Choroid plexus epithelial cell (primary cell): Measurements from ENCODE around the gene AAGAB.

Experiments used
- DNase-seq: peaks from one replicate; pipeline ENCODE4 v3.0.0-alpha.2; 2010; ENCODE audit warnings: low read depth
- H3K4me3 ChIP-seq: 2 replicates; pipeline ENCODE4 v1.5.1; 2011; ENCODE audit warnings: low read depth, mild to moderate bottlenecking, control low read depth, low read length, moderate library complexity
- TF ChIP-seq, protein P1 (sequence below): conservative IDR thresholded peaks from 2 replicates; pipeline ENCODE4 v1.5.1; 2011; ENCODE audit warnings: low read depth, mild to moderate bottlenecking, control low read depth, inconsistent platforms, low read length, moderate library complexity

Gene AAGAB

DNA sequence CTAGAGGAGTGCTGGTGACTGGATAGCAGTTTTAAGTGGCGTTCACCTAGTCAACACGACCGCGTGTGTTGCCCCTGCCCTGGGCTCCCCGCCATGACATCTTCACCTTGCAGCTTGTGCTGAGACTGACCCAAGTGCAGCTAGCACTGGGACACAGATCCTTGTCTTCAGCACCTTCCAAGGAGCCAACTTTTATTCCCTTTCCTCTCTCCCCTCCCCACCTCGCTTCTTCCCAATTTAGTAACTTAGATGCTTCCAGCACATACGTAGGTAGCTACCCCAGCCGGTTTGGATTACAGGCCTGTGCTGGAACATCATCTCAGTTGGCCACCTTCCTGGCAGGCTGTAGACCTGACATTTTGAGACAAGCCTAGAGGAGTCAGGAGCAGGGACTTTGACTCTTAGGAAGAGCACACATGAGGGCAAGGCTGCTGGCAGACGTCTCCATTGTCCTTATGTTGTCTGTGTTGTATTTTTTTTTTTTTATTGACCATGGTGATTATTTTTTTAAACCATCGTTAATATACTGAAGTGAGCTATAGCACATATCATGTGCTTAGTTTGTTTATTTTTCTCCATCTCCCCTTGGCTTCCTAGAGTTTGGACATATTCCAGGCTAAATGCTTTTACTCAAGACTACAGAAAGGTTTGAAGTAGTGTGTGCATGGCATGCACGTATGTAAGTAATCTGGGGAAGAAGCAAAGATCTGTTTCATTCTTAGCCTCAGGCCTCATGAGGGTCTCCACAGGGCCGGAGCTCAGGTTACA is 61.1 kb downstream of the AAGAB start:
- H3K4me3 ChIP-seq, result no peak overlapping the region
- DNase-seq, result peak; percentile 74
- TF ChIP-seq, protein P1, sequence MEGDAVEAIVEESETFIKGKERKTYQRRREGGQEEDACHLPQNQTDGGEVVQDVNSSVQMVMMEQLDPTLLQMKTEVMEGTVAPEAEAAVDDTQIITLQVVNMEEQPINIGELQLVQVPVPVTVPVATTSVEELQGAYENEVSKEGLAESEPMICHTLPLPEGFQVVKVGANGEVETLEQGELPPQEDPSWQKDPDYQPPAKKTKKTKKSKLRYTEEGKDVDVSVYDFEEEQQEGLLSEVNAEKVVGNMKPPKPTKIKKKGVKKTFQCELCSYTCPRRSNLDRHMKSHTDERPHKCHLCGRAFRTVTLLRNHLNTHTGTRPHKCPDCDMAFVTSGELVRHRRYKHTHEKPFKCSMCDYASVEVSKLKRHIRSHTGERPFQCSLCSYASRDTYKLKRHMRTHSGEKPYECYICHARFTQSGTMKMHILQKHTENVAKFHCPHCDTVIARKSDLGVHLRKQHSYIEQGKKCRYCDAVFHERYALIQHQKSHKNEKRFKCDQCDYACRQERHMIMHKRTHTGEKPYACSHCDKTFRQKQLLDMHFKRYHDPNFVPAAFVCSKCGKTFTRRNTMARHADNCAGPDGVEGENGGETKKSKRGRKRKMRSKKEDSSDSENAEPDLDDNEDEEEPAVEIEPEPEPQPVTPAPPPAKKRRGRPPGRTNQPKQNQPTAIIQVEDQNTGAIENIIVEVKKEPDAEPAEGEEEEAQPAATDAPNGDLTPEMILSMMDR, result no peak

DNA sequence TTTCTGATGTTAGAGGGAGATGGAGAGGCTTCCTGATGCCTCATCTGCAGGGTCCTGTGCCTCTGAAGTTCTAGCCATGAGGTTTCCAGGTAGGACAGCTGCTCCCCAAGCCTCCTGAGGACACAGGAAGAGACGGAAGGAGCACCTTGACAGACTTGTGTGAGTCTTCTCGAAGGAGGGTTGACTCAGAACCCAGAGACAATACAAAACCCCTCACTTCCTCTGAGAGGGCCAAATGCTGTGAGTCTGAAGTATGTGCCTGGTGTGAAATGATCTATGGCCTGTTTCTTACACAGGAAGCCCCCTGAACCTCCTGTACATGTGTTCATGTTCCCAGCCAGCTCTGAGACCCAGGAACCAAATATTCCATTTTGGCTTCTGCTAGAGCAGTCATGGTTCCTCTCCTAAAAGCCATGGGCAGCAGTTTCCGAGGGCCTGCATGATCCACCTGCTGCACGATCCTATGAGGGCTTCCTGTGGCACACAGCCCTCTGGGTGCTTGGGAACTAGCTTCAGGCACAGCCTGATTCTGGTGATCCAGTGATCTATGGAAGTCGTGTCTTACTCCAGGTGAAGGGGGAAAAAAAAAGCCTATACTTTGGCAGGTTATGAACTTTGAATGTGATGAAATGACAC is 62.2 kb downstream of the AAGAB start:
- peak; percentile 8 for DNase-seq
- TF ChIP-seq, protein P1, result no peak
- no peak overlapping the region for H3K4me3 ChIP-seq

DNA sequence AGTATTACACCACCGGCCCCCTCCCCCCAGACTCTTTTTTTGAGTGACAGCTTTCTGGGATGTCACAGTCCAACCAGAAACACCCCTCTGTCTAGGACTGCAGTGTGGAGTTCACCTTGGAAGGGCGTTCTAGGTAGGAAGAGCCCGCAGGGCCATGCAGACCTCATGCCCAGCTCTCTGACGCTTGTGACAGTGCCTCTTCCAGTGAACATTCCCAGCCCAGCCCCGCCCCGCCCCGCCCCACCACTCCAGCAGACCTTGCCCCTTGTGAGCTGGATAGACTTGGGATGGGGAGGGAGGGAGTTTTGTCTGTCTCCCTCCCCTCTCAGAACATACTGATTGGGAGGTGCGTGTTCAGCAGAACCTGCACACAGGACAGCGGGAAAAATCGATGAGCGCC is 63.6 kb downstream of the AAGAB start:
- TF ChIP-seq, protein P1, result no peak
- no peak overlapping the region for H3K4me3 ChIP-seq
- no peak for DNase-seq

DNA sequence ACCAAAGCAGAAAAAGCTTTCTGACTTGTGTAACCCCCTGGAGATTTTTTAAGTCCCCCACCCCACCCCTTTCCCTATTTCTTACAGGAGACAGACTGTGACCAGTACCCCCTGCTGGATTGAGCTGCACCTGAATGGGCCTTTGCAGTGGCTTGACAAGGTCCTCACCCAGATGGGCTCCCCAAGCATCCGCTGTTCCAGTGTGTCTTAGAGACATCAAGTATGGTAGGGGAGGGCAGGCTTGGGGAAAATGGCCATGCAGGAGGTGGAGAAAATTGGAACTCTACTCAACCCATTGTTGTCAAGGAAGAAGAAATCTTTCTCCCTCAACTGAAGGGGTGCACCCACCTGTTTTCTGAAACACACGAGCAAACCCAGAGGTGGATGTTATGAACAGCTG is 64.1 kb downstream of the AAGAB start:
- H3K4me3 ChIP-seq, result no peak overlapping the region
- DNase-seq, result peak; percentile 1
- TF ChIP-seq, protein P1, result no peak

DNA sequence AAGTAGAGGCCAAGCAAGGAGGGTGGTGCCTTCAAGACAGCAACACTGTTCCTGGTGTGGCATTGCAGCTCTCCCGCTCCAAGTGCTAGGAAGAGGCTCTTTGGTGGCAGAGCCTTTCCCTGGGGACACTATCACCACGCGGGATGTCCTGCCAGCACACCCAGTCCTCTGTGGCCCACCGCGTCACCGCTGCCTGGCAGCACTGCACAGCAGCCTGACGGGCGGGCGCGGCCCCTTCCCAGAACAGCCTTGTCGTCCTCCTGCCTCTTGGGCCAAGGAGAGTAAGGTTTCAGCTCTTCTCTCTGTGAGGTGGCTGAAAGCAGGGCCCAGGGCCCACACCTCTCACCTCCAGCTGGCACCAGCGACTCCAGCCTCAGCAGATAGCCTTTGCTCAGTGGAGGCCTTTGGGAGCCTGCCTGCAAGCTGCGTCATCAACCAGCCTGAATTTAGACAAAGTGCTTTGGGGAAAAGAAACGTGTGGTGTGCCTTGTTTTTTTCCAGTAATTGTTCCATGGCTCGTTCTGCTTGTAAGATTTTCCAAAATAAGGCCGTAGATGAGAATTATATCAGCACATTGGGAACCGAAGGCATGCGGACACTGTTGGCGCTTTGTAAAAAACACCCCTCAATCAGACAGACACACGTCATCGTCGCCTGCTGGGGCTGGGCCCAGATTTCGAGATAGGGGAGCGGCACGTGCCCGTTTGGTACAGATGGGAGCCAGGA is 65.0 kb downstream of the AAGAB start:
- no peak overlapping the region for H3K4me3 ChIP-seq
- TF ChIP-seq, protein P1, result no peak
- no peak for DNase-seq

DNA sequence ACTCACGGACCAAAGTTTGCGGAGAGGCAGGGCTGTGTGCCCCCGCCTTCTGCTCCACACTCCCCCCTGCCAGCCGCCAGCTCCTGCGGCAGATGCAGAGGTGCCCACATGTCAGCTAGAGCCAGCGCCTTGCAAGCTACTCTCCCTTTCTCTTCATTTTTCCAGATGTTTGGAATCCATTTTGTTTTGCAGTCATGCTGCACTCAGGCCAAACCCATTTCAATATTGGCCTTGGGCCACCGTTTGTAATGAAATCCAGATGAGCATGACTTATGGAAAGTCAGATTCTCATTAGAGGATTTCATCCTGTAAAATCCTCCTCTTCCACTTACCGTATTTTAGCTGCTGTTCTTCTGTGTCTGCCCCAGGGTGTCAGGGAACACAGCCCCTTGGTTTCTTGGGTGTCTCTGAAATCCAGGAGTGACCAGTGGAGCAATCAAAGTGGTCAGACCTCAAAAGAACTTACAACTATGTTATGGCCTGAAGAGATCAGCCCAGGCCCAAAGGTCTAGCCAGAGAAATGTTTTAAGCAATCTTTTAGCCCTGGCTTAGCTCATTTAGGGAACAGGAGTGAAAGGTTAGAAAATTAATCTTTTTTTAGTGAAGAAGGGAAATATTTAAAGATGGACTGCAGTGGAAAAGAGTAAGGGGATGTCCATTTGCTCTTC is 65.8 kb downstream of the AAGAB start:
- no peak overlapping the region for H3K4me3 ChIP-seq
- peak; percentile 67 for DNase-seq
- TF ChIP-seq, protein P1, result no peak
